ENCODE measurements around the gene ADGRG4.

Gene ADGRG4

DNA sequence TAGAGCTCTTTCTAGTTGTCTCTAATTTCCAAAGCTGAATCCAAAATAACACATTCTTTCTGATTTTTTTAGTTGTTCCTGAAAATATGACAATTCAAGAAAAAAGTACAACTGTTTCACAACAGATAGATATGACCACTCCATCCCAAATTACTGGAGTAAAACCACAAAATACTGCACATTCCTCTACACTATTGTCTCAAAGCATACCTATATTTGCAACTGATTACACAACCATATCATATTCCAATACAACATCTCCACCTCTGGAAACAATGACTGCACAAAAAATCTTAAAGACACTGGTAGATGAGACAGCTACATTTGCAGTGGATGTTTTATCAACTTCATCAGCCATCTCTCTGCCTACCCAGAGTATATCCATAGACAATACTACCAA is 43.6 kb downstream of the ADGRG4 start:
- Histone ChIP-seq H3K9me3 (ENCODE audit: control insufficient read depth, insufficient read depth, low read depth, low read length) (no peaks in the 10 kb centered on the region), H3K27ac (ENCODE audit: extremely low read depth, low read depth, low read length) (no peak overlapping the region), H3K4me3 (ENCODE audit: low read depth, low read length) (no peak overlapping the region), H3K4me1 (ENCODE audit: control insufficient read depth, insufficient read depth, low read length) (no peaks in the 10 kb centered on the region), H3K36me3 (ENCODE audit: control insufficient read depth in 2 of 2, insufficient read depth in 1 of 2, low read length in 2 of 2) (no peaks in the 10 kb centered on the region)
- ChIA-PET CTCF (interaction anchor here (1.3 kb wide), 1 partner anchor 9 kb away, joined by 3 read pairs; no protein-coding TSS in a partner anchor), POLR2A (no interaction called here)
- TF ChIP-seq ZNF266 (tag by site-specific recombination; IDR thresholded peaks at IDR 0.05; ENCODE audit: low read depth) (no peak), ZNF132 (tag by site-specific recombination; IDR thresholded peaks at IDR 0.05; ENCODE audit: borderline replicate concordance) (no peak), ZNF221 (tag by site-specific recombination; IDR thresholded peaks at IDR 0.05; ENCODE audit: borderline replicate concordance) (no peak), ZSCAN5A (tag by site-specific recombination; IDR thresholded peaks at IDR 0.05) (no peak), KLF9 (tag by site-specific recombination; IDR thresholded peaks at IDR 0.05; ENCODE audit: low read depth) (no peak)

DNA sequence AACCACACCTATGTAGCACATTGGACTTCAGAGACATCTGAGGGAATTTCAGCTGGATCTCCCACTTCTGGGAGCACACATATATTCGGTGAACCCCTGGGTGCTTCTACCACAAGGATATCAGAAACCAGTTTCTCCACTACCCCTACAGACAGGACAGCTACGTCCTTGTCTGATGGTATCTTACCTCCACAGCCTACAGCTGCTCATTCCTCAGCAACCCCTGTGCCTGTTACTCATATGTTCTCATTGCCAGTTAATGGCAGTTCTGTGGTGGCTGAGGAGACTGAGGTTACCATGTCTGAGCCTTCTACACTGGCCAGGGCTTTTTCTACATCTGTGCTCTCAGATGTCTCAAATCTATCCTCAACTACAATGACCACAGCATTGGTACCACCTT is 45.7 kb downstream of the ADGRG4 start:
- TF ChIP-seq ZNF214 (tag by site-specific recombination; IDR thresholded peaks at IDR 0.05; ENCODE audit: borderline replicate concordance) (no peak), MZF1 (tag by site-specific recombination; IDR thresholded peaks at IDR 0.05; ENCODE audit: borderline replicate concordance) (no peak), ZNF677 (tag by site-specific recombination; IDR thresholded peaks at IDR 0.05) (no peak)
- TF ChIP-seq, protein P1, sequence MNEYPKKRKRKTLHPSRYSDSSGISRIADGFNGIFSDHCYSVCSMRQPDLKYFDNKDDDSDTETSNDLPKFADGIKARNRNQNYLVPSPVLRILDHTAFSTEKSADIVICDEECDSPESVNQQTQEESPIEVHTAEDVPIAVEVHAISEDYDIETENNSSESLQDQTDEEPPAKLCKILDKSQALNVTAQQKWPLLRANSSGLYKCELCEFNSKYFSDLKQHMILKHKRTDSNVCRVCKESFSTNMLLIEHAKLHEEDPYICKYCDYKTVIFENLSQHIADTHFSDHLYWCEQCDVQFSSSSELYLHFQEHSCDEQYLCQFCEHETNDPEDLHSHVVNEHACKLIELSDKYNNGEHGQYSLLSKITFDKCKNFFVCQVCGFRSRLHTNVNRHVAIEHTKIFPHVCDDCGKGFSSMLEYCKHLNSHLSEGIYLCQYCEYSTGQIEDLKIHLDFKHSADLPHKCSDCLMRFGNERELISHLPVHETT (tag by site-specific recombination; IDR thresholded peaks at IDR 0.05) = no peak
- ChIA-PET POLR2A (no interaction called here), CTCF (no interaction called here)

DNA sequence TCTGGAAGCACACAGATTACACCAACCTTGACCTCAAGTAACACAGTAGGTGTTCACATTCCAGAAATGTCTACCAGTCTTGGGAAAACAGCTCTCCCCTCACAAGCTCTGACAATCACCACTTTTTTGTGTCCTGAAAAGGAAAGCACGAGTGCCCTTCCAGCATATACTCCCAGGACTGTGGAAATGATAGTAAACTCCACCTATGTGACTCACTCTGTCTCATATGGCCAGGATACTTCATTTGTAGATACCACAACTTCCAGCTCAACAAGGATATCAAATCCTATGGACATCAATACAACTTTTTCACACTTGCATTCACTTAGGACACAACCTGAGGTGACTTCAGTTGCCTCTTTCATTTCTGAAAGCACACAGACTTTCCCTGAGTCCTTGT is 46.9 kb downstream of the ADGRG4 start:
- Histone ChIP-seq H3K27ac (ENCODE audit: extremely low read depth, low read depth, low read length) (no peak overlapping the region), H3K36me3 (ENCODE audit: control insufficient read depth in 2 of 2, insufficient read depth in 1 of 2, low read length in 2 of 2) (no peaks in the 10 kb centered on the region), H3K4me1 (ENCODE audit: control insufficient read depth, insufficient read depth, low read length) (no peaks in the 10 kb centered on the region), H3K9me3 (ENCODE audit: control insufficient read depth, insufficient read depth, low read depth, low read length) (no peaks in the 10 kb centered on the region), H3K4me3 (ENCODE audit: low read depth, low read length) (no peak overlapping the region)
- POLR2A ChIA-PET = no interaction called here
- CTCF ChIA-PET = interaction anchor here (0.5 to 0.7 kb wide), 2 partner anchors 119 to 862 kb away, joined by 3 read pairs; no protein-coding TSS in a partner anchor
- TF ChIP-seq REPIN1 (tag by site-specific recombination; IDR thresholded peaks at IDR 0.05; ENCODE audit: low read depth) = no peak
- no peak for TF ChIP-seq ZNF391 (tag by site-specific recombination; IDR thresholded peaks at IDR 0.05; ENCODE audit: borderline replicate concordance, low read depth)
- no peak for TF ChIP-seq ZNF791 (tag by site-specific recombination; IDR thresholded peaks at IDR 0.05)
- no peak for TF ChIP-seq ZNF645 (tag by site-specific recombination; IDR thresholded peaks at IDR 0.05)

More for the DNA sequence above, 45.7 kb downstream of the ADGRG4 start:
- Histone ChIP-seq H3K36me3 (ENCODE audit: control insufficient read depth in 2 of 2, insufficient read depth in 1 of 2, low read length in 2 of 2) (no peaks in the 10 kb centered on the region), H3K4me3 (ENCODE audit: low read depth, low read length) (no peak overlapping the region), H3K27ac (ENCODE audit: extremely low read depth, low read depth, low read length) (no peak overlapping the region), H3K4me1 (ENCODE audit: control insufficient read depth, insufficient read depth, low read length) (no peaks in the 10 kb centered on the region), H3K9me3 (ENCODE audit: control insufficient read depth, insufficient read depth, low read depth, low read length) (no peaks in the 10 kb centered on the region)

GRCh38 chrX:136353526-136354093 is 52.8 kb downstream of the ADGRG4 start:
- H3K4me1 ChIP-seq (ENCODE audit: control insufficient read depth, insufficient read depth, low read length) = no peaks in the 10 kb centered on the region
- H3K9me3 ChIP-seq (ENCODE audit: control insufficient read depth, insufficient read depth, low read depth, low read length) = no peaks in the 10 kb centered on the region; the same call in 1 of the 2 replicates
- ChIA-PET CTCF (interaction anchor here (0.7 kb wide), 1 partner anchor 10 kb away, joined by 3 read pairs; no protein-coding TSS in a partner anchor), POLR2A (no interaction called here)
- H3K27ac ChIP-seq (ENCODE audit: extremely low read depth, low read depth, low read length) = no peak overlapping the region
- no peaks in the 10 kb centered on the region for H3K36me3 ChIP-seq (ENCODE audit: control insufficient read depth in 2 of 2, insufficient read depth in 1 of 2, low read length in 2 of 2)
- H3K4me3 ChIP-seq (ENCODE audit: low read depth, low read length) = no peak overlapping the region
- TF ChIP-seq FEZF1 (tag by site-specific recombination; IDR thresholded peaks at IDR 0.05) (no peak), SCRT1 (tag by site-specific recombination; IDR thresholded peaks at IDR 0.05; ENCODE audit: borderline replicate concordance) (no peak), ZNF138 (tag by site-specific recombination; IDR thresholded peaks at IDR 0.05; ENCODE audit: borderline replicate concordance) (no peak), ZNF404 (tag by site-specific recombination; IDR thresholded peaks at IDR 0.05) (no peak), ZBTB21 (tag by site-specific recombination; IDR thresholded peaks at IDR 0.05) (no peak), ZNF76 (tag by site-specific recombination; IDR thresholded peaks at IDR 0.05; ENCODE audit: borderline replicate concordance, low read depth) (no peak), ZNF521 (tag by site-specific recombination; IDR thresholded peaks at IDR 0.05) (no peak), REPIN1 (tag by site-specific recombination; IDR thresholded peaks at IDR 0.05; ENCODE audit: low read depth) (no peak), ZIC2 (tag by site-specific recombination; IDR thresholded peaks at IDR 0.05) (no peak), YY1 (tag by site-specific recombination; IDR thresholded peaks at IDR 0.05) (no peak)

Measured in HEK293 (cell line).